ENCODE data around the gene SLC2A9.

The SLC2A9 gene

DNA sequence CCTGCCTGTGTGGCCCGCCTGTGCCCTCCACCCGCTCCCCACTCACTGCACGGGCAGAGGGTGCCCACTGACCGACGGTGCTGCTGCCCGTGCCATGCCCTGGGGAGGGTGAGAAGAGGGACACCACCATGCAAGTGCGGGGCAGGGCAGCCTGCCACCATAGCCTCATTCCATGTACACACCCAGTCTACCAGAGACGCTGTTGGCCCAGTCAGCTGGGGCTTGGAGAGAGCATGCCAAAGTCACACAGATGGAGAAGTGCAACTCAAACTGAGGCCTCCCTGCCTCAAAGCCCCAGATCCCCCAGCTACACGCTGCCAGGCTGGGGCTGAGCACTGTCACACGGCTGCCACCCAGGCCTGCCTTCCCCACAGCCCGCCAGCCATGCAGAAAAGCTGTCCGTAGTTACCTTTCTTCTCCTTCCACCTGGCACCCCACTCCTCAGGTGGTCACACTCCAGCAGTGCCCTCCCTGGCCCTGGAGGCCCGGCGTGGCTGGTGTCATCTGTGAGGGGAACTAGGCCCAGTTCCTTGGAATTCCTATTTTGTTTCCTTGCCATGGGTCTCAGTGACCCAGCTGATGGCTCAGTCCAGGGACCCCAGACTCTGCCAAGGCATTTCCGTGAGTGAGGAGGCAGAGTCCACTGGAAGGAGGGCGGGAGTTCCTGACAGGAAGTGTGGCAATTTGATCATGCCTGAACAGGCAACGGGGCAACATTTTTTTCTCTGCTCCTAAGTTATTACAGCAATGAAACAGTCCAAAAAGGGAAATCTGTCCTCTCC, at the start of gene SLC2A9:
SLC2A9 (minus strand) TSS at position 627 of the 782 bp plus-strand sequence; CDS start at position 559, 68 bp downstream.
- DNase-seq (ENCODE audit: low read depth) = peak; percentile 63
- TF ChIP-seq, protein P1, sequence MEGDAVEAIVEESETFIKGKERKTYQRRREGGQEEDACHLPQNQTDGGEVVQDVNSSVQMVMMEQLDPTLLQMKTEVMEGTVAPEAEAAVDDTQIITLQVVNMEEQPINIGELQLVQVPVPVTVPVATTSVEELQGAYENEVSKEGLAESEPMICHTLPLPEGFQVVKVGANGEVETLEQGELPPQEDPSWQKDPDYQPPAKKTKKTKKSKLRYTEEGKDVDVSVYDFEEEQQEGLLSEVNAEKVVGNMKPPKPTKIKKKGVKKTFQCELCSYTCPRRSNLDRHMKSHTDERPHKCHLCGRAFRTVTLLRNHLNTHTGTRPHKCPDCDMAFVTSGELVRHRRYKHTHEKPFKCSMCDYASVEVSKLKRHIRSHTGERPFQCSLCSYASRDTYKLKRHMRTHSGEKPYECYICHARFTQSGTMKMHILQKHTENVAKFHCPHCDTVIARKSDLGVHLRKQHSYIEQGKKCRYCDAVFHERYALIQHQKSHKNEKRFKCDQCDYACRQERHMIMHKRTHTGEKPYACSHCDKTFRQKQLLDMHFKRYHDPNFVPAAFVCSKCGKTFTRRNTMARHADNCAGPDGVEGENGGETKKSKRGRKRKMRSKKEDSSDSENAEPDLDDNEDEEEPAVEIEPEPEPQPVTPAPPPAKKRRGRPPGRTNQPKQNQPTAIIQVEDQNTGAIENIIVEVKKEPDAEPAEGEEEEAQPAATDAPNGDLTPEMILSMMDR (conservative IDR thresholded peaks at IDR 0.05; ENCODE audit: low read depth, low read length) = no peak
- peak within 1 kb of the TSS; percentile 1 for H3K4me3 ChIP-seq (ENCODE audit: low read depth, low read length)

DNA sequence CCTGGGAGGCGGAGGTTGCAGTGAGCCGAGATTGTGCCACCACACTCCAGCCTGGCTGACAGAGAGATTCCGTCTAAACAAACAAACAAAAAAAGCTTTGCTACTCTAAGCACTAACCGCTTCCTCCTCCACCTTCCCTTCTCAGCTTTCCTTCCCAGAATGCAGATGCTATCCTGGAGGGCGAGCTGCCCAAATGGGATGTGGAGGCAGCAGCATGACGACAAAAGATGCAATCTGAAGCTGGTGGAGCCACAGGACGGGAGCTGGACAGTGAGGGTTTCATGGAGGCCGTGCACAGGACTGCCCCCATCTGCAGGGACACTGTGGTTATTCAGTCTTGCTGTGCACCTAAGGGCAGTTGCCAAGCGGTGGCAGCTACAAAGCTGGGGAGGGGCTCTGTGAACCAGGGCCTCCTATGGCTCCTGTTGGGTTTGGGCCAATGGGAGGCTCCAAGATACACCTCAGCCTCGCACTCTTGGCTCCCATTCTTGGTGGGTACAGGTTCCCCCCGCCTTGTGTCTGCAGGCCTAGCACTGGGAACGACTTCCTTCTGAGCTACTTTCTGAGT, 47.9 kb upstream of the SLC2A9 start:
- no peak for DNase-seq (ENCODE audit: low read depth)
- H3K4me3 ChIP-seq (ENCODE audit: low read depth, low read length) = no peak overlapping the region
- TF ChIP-seq, protein P1 (conservative IDR thresholded peaks at IDR 0.05; ENCODE audit: low read depth, low read length) = no peak

DNA sequence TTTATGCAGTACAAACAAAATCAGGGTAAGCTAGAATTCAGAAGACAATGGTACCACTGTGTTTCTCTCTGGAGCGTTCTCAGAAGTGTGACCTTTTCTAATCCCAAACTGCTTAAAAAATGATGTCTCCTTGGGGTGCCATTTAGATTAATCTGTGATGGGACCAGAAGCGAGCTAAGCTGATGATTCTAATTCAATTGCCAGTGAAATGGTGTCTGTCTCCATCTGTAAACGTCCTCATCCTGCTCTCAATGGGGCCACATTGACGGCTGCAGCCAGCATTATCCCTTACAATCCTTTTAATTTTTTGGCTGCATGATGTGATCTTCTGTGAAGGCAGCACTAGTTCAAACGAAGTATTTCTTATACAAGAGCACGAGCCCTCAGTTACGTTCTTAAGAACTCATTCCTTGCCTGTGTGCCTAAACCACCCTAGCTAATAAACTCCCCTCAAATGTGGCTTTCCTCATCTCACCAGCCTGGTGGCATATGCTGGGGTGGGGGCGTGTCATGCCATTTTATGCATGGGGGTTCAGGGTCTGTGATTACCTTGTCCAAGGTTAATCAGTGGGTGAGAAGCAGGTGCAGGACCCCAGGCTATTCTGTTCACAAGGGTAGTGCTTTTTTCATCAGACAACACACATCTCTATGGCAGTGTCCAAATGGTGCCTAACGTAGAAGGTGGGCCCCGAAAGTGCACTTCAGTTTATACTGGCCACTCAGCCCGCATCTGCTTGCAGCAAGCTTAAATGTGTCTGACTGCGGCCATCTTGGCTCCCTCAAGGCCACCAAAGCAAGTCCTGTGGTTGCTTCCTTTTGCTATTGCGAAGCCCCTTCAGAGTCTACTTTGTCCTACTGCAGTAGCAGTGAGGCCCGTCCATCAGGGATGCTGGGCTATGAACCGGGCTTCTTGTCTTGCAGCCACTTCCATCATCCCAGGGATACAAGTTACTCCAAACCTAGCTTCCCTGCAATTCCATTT, 45.7 kb upstream of the SLC2A9 start:
- TF ChIP-seq, protein P1 (conservative IDR thresholded peaks at IDR 0.05; ENCODE audit: low read depth, low read length) = no peak
- DNase-seq (ENCODE audit: low read depth) = no peak
- no peak overlapping the region for H3K4me3 ChIP-seq (ENCODE audit: low read depth, low read length)

DNA sequence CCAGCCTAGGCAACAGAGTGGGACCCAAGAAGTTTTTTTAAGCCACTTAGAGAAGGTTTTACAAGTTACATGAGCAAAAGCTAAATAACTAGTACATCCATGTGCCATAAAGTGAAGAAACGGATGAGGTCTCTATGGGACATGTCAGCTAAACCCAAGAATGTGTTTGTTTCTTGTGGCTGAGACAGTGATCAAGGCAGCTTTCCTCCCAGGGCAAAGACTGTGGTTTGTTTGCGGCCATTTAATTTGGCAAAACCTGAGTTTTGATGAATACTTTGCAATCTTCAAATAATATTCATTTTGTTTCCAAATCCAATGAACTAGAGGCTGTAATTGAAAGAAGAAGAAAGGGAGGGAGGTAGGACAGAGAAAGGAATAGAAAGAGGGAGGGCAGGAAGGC, 44.9 kb upstream of the SLC2A9 start:
- no peak for DNase-seq (ENCODE audit: low read depth)
- no peak overlapping the region for H3K4me3 ChIP-seq (ENCODE audit: low read depth, low read length)
- TF ChIP-seq, protein P1 (conservative IDR thresholded peaks at IDR 0.05; ENCODE audit: low read depth, low read length) = no peak

DNA sequence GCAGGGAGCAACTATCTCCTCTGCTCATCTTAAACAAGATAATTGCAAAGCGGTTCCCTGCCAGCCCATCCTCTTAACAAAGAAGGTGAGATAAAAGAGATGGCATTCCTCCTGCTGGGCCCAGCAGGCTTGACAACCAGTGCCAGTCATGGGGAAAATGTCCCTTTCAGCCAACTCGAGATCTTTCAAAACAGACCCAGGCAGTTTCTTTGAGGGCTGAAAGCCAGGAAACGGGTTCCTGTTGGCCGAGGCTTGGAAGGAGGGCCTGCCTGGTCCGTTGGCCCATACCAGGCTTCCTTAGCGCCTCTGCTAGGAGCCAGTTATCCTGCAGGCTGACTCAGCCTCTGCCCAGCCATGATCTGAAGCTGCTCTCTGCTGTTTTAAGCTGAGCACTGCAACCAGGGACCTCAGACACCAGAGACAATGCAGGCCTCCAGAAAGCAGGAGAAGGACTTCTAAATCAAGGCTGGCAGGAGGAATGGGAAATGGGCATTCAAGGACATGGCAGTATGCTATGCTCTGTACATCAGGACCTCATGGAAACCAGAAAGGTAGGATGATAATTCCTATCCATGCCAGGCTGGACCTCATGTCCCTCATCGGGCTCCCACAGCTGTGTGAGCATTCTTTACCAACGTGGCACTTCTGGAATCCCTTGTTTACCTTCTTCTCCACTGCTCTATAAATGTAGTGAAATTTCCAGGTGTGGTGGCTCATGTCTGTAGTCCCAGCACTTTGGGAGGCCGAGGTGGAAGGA, 42.4 kb upstream of the SLC2A9 start:
- DNase-seq (ENCODE audit: low read depth) = peak; percentile 91
- no peak overlapping the region for H3K4me3 ChIP-seq (ENCODE audit: low read depth, low read length)

More for the DNA sequence above, 42.4 kb upstream of the SLC2A9 start:
- TF ChIP-seq, protein P1 (conservative IDR thresholded peaks at IDR 0.05; ENCODE audit: low read depth, low read length) = peak; percentile 88
